NCI-H2227 treated with DMSO at 0.1 percent for 48 hours (cell line): ENCODE data around the gene ZNF543.
"Not testable (repeated sequence)": the region's sequence is repeated elsewhere in the genome, so short reads cannot be mapped to it uniquely, and the experiment has no call there.

Source experiments
- DNase-seq: peaks from one replicate; lab custom pipeline; 2025; lab: John Stamatoyannopoulos, UW

The ZNF543 gene

DNA sequence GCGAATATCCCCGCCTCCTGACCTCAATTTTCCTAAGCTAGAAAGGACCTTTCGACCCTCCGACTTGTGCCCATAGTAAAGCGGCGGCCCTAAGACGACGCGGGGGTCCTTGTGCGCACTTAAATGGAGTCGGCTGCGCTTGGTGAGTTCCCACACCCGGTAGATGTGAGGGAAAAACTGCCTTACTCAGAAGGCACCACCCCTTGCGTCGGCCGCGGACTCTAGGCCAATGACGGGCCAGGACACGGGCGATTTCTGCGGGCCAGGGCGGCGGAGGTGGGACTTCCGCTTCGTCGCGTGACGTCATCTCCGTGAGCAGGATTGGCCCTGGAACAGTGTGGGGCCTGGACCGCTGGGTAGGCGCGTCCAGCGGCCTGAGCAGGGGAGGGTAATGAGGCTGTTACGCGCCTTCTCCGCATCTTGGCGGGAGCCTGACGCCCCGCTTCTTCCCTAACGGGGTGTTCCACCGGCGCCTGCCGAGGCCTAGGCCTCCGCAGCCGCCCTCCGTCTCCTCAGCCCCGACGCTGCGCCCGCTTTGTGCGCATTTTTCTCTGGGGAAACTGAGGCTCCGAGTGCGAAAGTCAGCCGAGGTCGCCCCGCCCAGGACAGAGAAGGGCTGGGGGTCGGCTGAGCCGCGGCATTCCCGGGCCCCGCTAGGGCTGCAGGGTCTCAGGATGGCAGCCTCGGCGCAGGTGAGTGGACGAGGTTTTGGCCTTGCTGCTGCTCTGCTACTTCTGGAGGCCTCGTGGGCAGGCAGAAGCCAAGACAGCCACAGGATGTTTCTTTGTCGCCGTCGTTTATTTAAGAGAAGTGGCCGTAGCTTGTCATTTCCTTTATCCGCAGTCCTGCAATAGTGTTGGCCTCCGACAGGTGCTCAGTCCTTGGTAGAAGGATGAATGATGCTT lies at the start of gene ZNF543:
TSS of gene ZNF543 (plus strand) at position 293 of the 905 bp plus-strand sequence. CDS start at position 675, 382 bp downstream.
- peak; percentile 99 for DNase-seq

DNA sequence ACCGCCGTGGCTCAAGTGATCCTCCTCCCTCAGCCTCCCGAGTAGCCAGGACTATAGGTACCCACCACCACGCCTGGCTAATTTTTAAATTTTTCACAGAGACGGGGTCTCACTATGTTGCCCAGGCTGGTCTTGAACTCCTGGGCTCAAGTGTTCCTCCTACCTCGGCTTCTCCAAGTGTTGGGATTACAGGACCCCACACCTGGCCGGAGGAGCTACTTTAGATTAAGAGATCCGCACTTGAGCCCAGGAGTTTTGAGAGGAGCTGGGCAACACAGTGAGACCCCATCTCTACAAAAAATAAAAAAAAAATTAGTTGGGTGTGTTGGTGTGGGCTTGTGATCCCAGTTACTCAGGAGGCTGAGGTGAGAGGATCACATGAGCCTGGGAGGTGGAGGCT lies 49.0 kb upstream of the ZNF543 start:
- no peak for DNase-seq

DNA sequence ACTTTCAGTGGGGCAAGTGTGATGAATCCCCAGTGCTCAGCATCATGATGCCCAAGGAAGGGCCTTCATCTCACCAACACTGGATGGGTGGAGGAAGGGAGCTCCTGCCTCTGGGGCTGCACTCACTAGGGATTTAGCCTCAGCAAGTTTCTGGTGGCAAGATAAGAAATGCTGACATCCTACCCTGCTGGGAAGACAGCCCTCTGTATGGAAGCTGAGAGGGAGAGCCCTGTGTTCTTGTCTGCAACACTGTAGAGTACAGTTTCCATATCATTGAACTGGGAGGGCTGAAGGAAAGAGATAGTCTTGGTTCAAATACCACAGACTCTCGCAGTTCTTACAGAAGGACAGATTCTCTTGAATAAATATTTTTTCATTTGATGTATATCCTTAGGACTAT lies 47.3 kb upstream of the ZNF543 start:
- no peak for DNase-seq

DNA sequence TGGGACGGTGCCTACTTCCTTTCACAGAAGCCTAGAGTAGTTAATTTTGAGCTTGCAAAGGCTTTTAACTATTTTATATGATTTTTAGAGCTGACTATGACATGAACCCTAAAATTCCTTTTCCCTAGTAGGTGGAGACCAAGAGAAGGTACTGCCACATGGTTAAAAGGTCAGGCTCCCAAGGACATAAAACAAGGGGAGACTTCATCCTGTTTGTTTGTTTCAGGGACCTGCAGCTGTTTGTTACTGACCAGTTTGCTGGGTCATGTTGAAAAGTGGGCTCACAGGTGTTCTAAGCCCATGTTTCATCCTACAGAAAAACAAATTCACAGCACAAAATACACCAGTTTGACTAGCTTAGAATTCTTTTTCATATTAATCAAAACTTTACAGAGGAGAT lies 43.8 kb upstream of the ZNF543 start:
- no peak for DNase-seq

DNA sequence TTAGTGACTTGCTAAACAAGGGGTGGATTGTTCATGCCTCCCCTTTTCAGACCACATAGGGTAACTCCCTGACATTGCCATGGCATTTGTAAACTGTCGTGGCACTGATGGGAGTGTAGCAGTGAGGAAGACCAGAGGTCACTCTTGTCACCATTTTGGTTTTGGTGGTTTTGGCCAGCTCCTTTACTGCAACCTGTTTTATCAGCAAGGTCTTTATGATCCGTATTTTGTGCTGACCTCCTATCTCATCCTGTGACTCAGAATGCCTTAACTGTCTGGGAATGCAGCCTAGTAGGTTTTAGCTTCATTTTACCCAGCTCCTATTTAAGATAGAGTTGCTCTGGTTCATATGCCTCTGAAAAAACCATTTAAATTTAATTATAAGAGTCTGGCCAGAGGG lies 41.8 kb upstream of the ZNF543 start:
- DNase-seq: not testable (repeated sequence)

DNA sequence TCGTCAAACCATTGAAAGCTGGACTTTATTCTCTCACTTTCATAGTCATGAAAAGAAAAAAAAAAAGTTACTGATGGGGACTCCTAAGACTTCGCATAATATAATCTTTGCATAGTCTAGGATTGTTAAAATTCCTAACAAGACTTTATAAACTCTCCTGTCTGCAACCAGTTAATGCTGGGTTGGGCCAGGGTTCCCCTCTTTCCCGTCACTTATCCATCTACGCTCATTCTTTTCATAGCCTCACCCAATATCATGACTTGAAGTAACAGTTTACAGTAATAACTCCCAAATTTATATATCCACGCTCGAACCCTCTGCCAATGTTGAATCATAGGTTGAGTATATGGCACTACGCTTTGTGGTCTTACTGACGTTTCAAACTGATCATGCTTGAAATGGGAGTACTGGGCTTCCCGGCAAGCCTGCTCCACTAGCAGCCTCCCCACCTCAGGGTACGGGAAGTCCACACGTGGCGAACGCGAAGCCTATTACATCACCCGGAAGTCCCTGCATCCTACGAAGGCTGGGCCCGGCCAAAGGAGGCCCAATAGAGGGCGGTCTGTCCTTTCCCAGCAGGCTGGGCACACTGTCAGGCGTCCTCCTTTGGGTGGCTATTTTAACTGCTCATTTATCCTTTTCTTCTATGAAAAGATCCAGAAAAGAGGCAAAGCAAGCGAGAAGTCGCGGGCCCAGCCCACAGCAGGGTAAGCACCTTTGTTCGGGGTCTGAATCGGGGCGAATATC lies 40.7 kb upstream of the ZNF543 start:
- peak; percentile 99 for DNase-seq

DNA sequence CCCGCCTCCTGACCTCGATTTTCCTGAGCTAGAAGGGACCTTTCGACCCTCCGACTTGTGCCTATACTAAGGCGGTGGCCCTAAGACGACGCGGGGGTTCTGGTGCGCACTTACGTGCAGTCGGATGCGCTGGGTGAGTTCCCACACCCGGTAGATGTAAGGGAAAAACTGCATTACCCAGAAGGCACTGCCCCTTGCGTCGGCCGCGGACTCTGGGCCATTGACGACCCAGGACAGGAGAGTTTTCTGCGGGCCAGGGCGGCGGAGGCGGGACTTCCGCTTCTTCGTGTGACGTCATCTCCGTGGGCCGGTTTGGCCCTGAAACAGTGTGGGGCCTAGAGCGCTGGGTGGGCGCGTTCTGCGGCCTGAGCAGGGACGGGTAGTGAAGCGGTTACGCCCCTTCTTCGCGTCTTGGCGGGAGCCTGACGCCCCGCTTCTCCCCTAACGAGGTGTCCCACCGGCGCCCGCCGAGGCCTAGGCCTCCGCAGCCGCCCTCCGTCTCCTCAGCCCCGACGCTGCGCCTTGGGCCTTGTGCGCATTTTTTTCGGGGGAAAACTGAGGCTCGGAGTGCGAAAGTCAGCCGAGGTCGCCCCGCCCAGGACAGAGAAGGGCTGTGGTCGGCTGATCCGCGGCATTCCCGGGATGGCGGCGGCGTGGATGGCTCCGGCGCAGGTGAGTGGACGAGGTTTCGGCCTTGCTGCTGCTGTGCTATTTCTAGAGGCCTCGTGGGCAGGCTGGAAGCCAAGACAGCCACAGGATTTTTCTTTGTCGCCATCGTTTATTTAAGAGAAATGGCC lies 39.9 kb upstream of the ZNF543 start, which contains the start of gene ZNF460:
TSS of gene ZNF460 (plus strand) at position 321 of the 797 bp plus-strand sequence. CDS start at position 643, 322 bp downstream.
- peak; percentile 99 for DNase-seq

DNA sequence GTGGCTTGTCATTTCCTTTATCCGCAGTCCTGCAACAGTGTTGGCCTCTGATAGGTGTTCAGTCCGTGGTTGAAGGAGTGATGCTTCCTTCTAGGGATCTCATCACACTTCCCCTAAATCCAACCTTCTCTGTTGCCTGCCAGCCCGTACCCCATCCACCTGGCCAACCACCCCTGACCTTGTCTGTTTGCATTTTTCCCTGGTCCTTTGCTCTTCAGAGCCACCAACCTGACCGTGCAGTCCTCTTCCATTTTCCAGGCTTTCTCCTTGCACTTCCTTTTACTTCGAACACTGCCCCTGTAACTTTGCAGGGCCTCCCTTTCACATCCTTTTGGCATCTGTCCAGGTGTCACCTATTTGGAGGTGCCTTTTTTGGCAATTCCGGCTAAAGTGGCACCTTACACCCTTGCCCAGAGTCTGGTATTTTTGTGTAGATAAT lies 39.3 kb upstream of the ZNF543 start:
- DNase-seq: peak; percentile 29

DNA sequence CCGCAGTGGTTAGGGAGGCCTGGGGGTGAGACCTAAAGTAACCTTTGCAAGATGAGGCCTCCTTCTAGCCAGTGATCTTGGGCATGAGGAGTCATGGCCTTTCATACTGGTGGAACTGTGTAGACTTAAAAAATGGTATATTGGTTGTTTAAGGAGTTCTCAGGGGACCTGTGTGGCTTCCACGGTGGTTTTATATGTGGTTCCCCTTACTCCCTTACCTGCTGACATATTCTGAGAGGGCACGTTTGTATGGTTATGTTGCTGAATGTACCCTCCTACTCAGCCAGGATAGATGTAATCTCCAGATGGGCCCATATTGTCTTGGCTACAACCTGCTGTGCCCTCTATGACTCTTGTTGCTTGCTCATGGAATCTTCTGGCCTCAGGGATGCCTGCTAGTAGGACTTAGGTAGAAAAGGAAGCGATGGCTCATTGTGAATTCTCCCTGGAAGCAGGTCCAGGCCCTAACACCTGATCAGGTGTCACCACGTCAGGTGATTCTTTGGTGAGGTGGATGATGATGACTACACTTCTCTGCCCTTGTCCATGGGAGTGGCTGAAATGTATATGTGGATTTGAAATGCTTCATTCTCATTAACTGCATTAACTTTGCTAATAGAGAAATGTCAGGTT lies 38.1 kb upstream of the ZNF543 start:
- DNase-seq: no peak

DNA sequence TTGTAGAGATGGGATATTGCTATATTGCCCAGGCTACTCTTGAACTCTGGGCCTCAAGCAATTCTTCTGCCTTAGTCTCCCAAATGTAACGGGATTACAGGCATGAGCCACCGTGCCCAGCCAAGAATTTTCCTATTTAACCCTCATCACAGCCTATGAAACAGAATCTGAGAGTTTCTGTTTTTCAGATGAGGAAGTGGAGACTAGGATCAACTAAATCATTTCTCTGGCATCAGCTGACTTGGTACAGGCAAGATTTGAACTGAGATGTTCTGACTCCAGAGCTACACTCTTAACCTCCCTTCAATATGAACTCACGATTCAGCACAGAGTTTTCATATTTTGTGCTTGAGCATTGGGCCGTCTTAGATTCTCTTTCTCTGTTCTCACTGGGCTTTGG lies 31.9 kb upstream of the ZNF543 start:
- no peak for DNase-seq

DNA sequence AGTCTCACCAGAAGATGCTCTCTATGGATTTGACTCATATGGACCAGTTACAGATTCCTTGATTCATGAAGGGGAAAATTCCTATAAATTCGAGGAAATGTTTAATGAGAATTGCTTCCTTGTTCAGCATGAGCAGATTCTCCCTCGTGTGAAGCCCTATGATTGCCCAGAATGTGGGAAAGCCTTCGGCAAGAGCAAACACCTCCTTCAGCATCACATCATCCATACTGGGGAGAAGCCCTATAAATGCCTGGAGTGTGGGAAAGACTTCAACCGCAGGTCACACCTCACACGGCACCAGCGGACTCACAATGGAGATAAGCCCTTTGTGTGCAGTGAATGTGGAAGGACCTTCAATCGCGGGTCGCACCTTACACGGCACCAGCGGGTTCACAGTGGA lies 29.3 kb upstream of the ZNF543 start:
- DNase-seq: no peak

DNA sequence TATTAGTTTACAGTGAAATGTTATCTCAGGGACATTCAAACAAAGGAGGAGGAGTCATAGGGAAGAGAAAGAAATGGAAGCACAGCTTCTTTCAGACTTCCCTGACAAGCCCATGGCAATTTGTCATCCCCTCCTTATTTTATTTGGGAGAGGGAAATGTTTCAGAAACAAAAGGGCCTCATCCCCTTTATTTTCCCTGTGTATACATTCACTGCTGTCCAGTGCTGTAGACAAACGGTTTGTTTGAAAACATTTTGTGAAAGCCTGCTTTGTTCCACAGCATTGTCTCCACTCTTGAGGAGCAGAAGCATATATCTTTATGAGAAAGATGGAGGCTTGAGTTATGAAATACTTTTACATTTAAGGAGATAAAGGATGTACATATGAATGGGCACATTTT lies 27.7 kb upstream of the ZNF543 start:
- DNase-seq: no peak

DNA sequence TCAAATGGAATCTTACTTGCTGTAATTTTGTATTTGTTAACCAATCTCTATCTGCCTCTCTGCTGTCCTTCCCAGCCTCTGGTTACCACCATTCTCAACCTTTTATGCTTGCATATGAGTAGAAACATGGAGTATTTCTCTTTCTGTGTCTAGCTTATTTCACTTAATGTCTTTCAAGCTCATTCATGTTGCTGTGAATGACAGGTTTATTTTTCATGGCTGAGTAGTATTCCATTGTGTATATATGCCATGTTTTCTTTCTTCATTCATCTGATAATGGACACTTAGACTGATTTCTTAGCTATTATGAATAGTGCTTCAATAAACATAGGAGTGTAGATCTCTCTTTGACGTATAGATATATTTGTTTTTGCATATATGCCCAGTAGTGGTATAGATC lies 26.6 kb upstream of the ZNF543 start:
- DNase-seq: no peak

DNA sequence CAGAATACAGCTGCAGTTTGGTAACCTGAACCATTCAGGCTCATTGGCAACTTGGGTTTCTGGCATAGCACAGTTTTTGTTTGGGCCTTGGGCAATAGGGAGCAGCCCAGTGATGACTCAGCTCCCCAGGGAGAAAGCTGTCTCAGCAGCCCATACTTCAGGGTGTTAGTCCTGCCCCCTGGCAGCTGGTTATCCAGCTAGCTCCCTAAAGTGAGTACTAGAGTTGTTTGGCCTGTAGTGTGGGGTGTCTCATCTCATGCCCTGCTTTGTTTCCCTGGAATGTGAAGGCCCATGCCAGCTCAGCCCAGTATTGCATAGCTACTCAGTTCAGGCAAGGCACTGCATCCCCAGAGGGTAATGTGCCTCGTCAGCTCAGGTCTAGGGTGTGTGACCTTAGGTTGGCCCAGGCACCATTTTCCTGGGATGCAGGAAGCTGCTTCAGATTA lies 18.2 kb upstream of the ZNF543 start:
- no peak for DNase-seq

DNA sequence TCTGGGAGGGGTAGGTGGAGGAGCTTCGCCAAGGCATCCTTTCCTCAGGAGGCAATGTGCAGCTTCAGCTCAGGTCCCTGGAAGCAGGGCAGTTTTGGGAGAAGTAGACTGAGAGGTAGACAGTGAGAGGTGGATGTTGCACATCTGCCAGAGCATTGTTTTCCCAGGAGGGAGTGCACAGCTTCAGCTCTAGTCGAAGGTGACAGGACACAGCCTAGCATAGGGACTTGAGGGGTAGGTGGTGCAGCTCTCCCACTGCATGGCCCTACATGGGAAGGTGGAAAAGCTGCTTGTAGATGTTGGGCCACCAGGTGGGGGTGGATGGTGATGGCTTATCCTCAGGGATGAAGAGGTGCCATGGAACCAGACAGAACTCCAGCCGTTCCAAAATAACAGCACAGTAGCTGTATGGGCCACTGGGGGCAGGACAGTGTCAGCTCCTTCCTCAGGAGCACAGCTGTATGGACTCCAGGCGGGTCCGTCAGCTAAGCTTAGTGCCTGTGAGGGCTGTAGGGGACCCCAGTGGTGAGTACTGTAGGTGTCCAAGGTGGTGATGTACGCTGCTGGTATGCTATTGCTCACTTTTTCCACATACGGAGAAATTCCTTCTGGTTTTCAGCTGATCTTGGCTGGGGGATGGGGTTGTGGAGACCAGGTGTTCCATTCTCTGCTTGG lies 17.4 kb upstream of the ZNF543 start:
- DNase-seq: no peak

DNA sequence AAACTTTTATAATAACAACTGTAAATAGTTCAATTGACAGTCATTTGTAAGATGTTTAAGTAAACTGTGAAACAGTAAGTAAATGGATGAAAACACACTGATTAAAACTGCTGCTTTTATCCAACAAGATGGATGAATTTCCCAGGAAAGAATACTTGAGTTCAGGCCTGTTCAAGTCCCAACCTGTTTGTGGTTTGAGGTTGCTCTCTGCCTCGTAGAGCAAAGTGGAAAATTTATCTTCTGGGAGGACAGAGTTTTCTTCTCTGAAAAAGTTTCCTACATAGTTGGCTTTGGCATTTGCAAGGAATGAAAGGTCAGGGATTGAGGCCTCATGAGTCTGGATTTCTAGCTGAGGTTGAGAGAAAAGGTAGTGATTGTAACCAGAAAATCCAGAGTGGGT lies 15.2 kb upstream of the ZNF543 start:
- no peak for DNase-seq

DNA sequence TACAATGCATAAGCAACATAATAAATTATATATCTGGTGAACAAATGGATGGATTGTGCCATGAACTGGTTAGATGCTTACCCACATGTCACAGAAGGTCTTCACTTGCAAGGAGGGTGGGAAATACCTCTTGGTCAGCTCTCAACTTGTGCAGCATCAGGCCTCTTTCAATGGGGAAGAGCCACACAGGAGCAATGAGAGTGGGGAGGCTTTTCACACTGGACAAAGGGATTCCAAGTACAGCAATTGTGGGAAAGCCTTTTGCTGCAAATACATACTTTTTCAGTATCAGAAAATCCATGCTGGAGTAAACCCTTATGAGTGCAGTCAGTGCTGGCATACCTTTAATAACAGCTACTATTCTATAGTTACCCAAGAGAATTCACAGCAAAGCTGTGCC lies 11.8 kb upstream of the ZNF543 start:
- no peak for DNase-seq

DNA sequence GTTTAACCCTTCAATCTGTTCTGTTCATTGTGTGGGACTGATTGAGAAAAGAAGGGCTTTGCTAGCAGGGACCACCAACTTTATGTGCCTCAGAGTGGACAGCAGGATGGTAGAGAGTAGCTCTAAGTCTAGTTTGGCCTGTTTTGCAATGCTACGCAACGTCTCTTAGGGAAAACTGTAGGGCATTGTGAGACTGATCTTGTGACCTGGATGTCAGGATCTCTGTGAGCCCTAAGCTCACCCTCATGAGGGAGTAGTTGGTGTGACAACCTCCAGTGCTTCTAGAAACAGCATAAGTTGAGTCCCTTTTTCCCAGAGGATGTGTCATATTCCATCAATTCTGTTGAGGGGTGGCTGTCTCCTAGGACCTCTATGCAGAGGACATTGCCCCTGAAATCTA lies 9.5 kb upstream of the ZNF543 start:
- DNase-seq: no peak

DNA sequence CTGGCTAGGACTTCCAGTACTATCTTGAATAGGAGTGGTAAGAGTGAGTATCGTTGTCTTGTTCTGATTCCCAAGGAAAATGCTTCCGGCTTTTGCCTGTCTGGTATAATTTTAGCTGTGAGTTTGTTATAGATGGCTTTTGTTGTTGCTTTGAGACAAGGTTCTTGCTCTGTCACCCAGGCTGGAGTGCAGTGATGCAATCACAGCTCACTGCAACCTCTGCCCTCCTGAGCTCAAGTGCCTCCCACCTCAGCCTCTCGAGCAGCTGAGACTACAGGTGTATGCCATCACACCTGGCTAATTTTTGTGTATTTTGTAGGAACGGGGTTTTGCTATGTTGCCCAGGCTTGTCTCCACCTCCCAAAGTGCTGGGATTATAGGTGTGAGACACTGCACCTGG lies 6.1 kb upstream of the ZNF543 start:
- DNase-seq: no peak

DNA sequence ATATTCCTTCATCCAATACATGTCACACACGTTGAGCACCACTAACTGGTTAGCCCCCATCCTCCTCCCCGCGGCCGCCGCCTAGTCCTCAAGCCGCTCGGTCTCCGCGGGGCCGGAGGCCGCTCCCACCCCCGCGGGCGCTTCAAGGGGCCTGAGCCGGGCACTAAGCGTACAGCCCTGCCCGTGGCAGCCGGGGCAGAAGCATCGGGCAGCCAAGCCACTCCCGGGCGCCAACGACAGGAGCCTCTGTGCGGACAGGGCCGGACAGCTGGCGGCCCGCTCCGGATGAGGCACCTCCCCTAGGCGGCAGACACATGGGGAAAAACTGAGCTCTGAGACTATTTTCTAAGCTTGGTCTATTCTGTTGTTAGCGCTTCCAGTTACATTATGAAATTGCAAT lies 2.8 kb upstream of the ZNF543 start:
- DNase-seq: peak; percentile 82

DNA sequence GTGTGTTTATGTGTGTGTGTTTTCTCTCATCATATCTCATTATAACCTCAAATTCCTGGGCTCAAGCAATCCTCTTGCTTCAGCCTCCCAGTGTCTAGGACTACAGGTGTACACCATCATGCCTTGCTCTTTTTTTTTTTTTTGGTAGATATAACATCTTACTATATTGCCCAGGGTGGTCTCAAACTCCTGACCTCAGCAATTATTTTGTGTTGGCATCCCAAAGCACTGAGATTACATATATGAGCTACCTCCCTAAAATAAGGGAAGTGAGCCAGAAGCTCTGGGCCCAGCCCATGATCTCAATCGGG lies 448 bp upstream of the ZNF543 start:
- no peak for DNase-seq
